Measurements from ENCODE around the gene HNRNPUL1.

HNRNPUL1 gene

GRCh38 chr19:41234512-41235168, 29.5 kb upstream of the HNRNPUL1 start:
- no peak for DNase-seq

GRCh38 chr19:41235480-41235879, 28.7 kb upstream of the HNRNPUL1 start:
- DNase-seq = no peak

- DNase-seq = no peak
Observed at GRCh38 chr19:41238244-41238643, 25.9 kb upstream of the HNRNPUL1 start.

- no peak for DNase-seq
Observed at GRCh38 chr19:41239363-41239762, 24.8 kb upstream of the HNRNPUL1 start.

- no peak for DNase-seq
Observed at GRCh38 chr19:41239961-41240574, 24.1 kb upstream of the HNRNPUL1 start.

- no peak for DNase-seq
Observed at GRCh38 chr19:41241859-41242258, 22.3 kb upstream of the HNRNPUL1 start.

GRCh38 chr19:41244117-41244516, 20.1 kb upstream of the HNRNPUL1 start:
- DNase-seq = no peak

- DNase-seq = no peak
Observed at GRCh38 chr19:41245843-41246242, 18.3 kb upstream of the HNRNPUL1 start.

- no peak for DNase-seq
Observed at GRCh38 chr19:41248895-41249294, 15.3 kb upstream of the HNRNPUL1 start.

- DNase-seq = no peak
Observed at GRCh38 chr19:41249707-41250423, 14.3 kb upstream of the HNRNPUL1 start.

- no peak for DNase-seq
Observed at GRCh38 chr19:41253660-41254059, 10.5 kb upstream of the HNRNPUL1 start.

- DNase-seq = no peak
Observed at GRCh38 chr19:41255171-41255570, 9.0 kb upstream of the HNRNPUL1 start.

- DNase-seq = no peak
Observed at GRCh38 chr19:41261474-41262190, 2.5 kb upstream of the HNRNPUL1 start.

GRCh38 chr19:41263042-41263849, 926 bp upstream of the HNRNPUL1 start:
- peak; percentile 88 for DNase-seq

- DNase-seq = peak; percentile 71
Observed at GRCh38 chr19:41264581-41265394, 616 bp downstream of the HNRNPUL1 start.

GRCh38 chr19:41265395-41266153, 1.4 kb downstream of the HNRNPUL1 start:
- DNase-seq = no peak

- no peak for DNase-seq
Observed at GRCh38 chr19:41269055-41269454, 4.9 kb downstream of the HNRNPUL1 start.

- no peak for DNase-seq
Observed at GRCh38 chr19:41269571-41269970, 5.4 kb downstream of the HNRNPUL1 start.

GRCh38 chr19:41273076-41273475, 8.9 kb downstream of the HNRNPUL1 start:
- no peak for DNase-seq

- DNase-seq = no peak
Observed at GRCh38 chr19:41274802-41275201, 10.6 kb downstream of the HNRNPUL1 start.

- no peak for DNase-seq
Observed at GRCh38 chr19:41276231-41276630, 12.1 kb downstream of the HNRNPUL1 start.
